GM19438 (cell line): ENCODE results near the gene LDLRAD4.

Experiments
- ATAC-seq: cut with Tn5 transposase; IDR thresholded peaks from one replicate; pipeline ENCODE4 v1.9.1; 2021; ENCODE audit warnings: low read depth; ENCODE audit not compliant: unreplicated experiment

Gene LDLRAD4

GRCh38 chr18:13218368-13218991 lies at the start of gene LDLRAD4:
Gene LDLRAD4 (plus strand): TSS chr18:13218760.
- ATAC-seq: no peak

GRCh38 chr18:13173578-13174145 lies 44.9 kb upstream of the LDLRAD4 start:
- ATAC-seq: no peak

GRCh38 chr18:13175266-13175665 lies 43.3 kb upstream of the LDLRAD4 start:
- ATAC-seq: no peak

GRCh38 chr18:13175754-13176210 lies 42.8 kb upstream of the LDLRAD4 start:
- ATAC-seq: no peak

GRCh38 chr18:13176847-13177246 lies 41.7 kb upstream of the LDLRAD4 start:
- no peak for ATAC-seq

- no peak for ATAC-seq
Measured at GRCh38 chr18:13178197-13178596, 40.4 kb upstream of the LDLRAD4 start.

- no peak for ATAC-seq
Measured at GRCh38 chr18:13178976-13179375, 39.6 kb upstream of the LDLRAD4 start.

- ATAC-seq: no peak
Measured at GRCh38 chr18:13179566-13180113, 38.9 kb upstream of the LDLRAD4 start.

GRCh38 chr18:13180614-13181375 lies 37.8 kb upstream of the LDLRAD4 start:
- no peak for ATAC-seq

GRCh38 chr18:13181765-13182164 lies 36.8 kb upstream of the LDLRAD4 start:
- ATAC-seq: no peak

GRCh38 chr18:13183359-13183758 lies 35.2 kb upstream of the LDLRAD4 start:
- ATAC-seq: no peak

- ATAC-seq: no peak
Measured at GRCh38 chr18:13183790-13184189, 34.8 kb upstream of the LDLRAD4 start.

- no peak for ATAC-seq
Measured at GRCh38 chr18:13184396-13184795, 34.2 kb upstream of the LDLRAD4 start.

- no peak for ATAC-seq
Measured at GRCh38 chr18:13185675-13186198, 32.8 kb upstream of the LDLRAD4 start.

- no peak for ATAC-seq
Measured at GRCh38 chr18:13186687-13187086, 31.9 kb upstream of the LDLRAD4 start.

- no peak for ATAC-seq
Measured at GRCh38 chr18:13187498-13187897, 31.1 kb upstream of the LDLRAD4 start.

- no peak for ATAC-seq
Measured at GRCh38 chr18:13191031-13191430, 27.5 kb upstream of the LDLRAD4 start.

GRCh38 chr18:13191779-13192178 lies 26.8 kb upstream of the LDLRAD4 start:
- no peak for ATAC-seq

GRCh38 chr18:13192970-13193369 lies 25.6 kb upstream of the LDLRAD4 start:
- ATAC-seq: no peak

GRCh38 chr18:13194239-13194638 lies 24.3 kb upstream of the LDLRAD4 start:
- no peak for ATAC-seq

- no peak for ATAC-seq
Measured at GRCh38 chr18:13198701-13199100, 19.9 kb upstream of the LDLRAD4 start.
